Raji (cell line): Measurements from ENCODE around the gene OR11L1.

Experiments
- POLR2A ChIP-seq: IDR thresholded peaks from 2 replicates; pipeline ENCODE4 v1.6.1; 2011; ENCODE audit warnings: low read depth, low read length, control low read depth; ENCODE audit not compliant: insufficient read depth

Gene OR11L1

DNA sequence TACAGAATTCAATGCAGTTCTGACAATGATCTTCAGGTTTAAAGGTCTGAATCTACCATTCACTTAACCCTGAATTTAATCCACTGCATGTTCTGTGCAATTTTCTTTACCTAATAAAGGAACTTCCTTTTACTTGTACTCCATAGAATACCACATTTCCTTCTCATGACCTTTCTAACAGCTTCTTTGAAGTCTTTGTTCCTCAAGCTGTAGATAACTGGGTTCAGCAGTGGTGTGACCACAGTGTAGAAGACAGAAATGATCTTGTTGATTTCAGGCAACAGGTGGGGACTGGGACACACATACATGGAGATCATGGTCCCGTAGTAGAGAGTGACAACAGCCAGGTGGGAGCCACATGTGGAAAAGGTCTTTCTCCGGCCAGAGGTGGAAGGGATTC lies 878 bp downstream of the OR11L1 start:
- no peak for TF ChIP-seq POLR2A

DNA sequence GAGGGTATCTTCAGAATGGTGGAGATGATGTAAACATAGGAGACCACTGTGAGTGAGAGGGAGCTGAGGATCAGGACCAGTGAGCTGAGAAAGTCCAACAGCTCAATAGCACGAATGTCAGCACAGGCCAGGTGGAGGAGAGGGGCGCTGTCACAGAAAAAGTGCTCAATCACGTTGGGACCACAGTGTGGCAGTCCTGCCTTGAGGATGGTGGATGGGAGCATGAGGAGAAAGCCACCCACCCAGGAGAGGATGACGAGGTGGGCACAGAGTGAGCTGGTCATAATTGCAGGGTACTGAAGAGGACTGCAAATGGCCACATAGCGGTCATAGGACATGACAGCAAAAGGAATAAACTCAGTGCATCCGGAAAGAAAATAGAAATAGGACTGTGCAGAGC lies 8.1 kb downstream of the OR11L1 start:
- TF ChIP-seq POLR2A: no peak

DNA sequence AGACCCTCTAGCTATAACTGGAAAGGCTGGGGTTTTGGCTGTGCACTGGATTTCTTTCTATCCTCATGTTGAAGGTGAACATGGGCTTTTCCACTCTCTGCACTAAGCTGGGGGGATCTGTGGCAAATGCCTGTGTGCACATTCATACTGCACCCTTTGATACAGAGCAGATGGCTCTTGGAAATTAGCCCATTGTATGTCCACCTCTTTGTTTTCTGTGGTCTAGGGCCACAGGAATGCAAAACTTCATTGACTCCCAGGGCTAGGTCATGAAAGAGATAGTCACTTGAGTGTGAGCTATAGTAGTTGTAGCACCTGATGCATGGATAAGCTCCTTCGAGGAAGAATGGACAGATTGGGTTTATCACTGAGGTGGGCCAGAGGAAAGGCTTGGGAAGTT lies 12.0 kb downstream of the OR11L1 start:
- no peak for TF ChIP-seq POLR2A

DNA sequence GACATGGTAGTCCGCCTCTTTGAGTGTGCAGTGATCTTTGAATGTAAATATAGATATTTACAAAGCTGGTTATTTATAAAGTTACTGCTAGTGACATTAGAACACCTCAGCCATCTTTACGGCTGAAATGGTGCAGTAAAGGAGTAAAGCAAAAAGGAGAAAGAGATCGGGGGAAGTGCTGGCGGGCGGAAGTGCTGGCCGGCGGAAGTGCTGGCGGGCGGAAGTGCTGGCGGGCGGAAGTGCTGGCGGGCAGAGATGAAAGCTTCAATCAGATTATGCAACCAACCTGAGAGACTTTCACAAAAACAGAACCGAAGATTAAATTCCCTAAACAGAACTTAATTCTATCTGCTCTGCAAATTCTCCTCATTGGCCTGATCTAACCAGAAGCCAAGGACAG lies 16.3 kb downstream of the OR11L1 start:
- no peak for TF ChIP-seq POLR2A

DNA sequence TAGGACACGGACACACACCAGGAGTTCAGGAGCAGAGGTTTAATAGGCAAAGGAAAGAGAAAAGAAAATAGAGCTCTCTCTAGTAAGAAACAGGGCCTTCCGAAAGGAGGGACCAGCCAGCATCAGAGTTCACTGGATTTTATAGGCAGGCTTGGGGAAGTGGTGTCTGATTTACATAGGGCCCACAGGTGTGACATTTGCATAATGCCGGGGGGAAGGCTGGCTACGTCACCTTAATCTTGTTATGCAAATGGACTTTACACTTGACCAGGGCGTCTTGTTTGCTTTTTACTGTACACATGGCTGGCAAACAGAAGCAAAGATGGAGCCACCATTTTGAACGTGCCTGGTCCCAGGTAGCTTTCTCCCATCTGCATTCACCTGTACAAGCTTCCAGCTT lies 17.7 kb downstream of the OR11L1 start, which contains the start of gene OR14A16:
TSS of gene OR14A16 (minus strand) at position 97 of the 400 bp plus-strand sequence. CDS start 8,390 bp downstream, outside the sequence.
- no peak for TF ChIP-seq POLR2A

DNA sequence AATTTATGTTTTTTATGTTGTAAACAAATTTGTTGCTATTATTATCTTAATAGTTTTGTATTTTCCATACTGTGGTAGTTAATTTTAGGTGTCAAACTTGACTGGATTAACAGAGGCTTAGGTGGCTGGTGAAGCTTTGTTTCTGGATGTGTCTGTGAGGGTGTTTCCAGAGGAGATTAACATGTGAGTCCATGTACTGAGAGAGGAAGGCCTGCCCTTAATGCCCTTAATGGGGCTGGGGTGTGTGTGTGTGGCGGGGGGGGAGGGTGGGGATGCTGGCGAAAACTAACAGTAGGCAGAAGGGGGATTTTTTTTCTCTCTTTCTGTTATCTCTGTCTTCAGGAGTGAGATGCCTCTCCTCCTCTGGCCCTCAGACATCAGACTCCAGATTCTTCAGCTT lies 19.6 kb downstream of the OR11L1 start:
- no peak for TF ChIP-seq POLR2A

DNA sequence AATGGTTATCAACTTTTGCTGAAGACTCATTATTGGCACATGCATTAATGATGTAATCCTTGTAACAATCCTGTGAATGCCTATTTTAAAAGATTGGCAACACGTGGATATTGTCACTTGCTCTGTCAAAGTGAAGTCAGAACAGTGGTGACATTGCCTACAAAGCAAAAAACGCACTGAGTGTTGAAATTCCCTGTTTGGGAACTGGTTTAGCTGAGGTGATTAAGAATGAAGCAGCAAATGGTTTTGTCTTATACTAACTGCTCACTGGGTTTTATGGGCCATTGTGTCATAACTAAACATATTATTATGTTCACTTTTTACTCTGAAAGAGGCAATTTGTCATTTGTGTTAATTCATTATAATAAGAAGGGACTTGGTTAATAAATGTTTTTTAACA lies 29.1 kb downstream of the OR11L1 start:
- TF ChIP-seq POLR2A: no peak

DNA sequence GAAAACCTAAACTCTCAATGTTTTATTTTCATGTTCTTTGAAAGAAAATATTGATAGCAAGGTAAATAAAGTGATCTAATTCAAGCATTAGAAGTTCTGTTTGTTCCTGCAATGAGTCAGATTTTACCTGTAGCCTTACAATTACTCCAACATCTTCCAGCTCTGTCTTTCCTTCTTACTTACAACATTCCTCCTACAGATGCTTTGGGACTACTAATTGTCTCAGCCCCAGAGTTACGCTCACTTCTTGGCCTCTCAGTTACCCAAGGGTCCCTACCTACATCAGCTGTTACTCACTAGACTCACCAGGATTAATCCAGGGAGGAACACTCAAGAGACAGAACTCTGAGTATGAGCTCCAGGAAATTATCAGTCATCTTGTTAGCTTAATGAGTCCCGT lies 44.2 kb downstream of the OR11L1 start:
- no peak for TF ChIP-seq POLR2A
